ENCODE data around the gene MUC2. TPM values are rescaled to one million over a fixed set of nuclear protein-coding genes. Genes with fewer than 3 reads are reported as not detected.
A peak's percentile ranks its signal among the peaks of the same experiment; 100 is the strongest.

The MUC2 gene
- total RNA-seq (not detected), polyA plus RNA-seq (not detected)

DNA sequence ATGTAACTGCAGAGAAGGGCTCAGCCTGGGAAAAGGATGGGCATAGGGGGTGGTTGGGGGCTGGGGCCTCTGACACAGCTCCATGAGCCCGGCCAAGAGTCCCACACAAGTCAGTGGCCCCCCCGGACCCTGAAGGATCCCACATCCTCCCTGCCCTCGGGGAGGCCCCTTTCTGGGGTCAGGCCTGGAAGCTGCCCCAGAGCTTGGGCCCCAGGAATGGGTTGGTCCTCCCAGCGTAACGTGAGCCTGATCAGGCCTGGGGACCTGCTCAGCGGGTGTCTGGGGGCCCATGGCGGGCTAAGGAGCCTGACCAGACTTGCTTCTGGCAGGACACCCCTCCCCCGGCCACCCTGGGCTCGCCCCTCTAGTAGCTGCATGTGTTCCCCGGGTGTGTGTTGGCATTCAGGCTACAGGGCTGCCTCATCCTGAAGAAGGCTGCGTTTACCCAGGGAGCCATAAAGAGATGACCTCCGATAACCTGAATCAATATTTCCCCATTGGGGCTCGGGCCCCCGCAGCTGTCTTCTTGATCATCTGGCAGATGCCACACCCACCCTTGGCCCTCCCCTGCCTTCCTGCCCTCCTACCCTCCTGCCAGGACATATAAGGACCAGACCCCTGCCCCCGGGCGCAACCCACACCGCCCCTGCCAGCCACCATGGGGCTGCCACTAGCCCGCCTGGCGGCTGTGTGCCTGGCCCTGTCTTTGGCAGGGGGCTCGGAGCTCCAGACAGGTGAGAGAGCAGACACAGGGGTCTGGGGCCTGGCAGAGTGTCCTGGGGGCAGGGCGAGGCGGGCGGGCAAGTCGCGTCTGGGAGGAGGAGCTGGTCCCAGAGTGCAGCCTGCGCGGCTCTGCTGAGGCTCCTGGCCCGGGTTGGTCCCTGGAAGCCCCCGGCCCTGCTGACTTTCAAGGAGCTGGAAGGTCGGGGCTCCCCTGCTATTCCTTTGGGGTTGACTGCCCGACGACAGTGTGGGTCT is at the start of gene MUC2:
Gene MUC2, plus strand, starts transcription at position 631 of the 978 bp plus-strand sequence.
- no peak within 1 kb of the TSS for H3K4me3 ChIP-seq (ENCODE audit: low read depth, low read length)
- no peaks in the 10 kb centered on the region for H3K4me1 ChIP-seq (ENCODE audit: control insufficient read depth, insufficient read depth, low read length, poor library complexity, severe bottlenecking)
- ATAC-seq (ENCODE audit: low read depth in 2 of 2) (no peak), DNase-seq (no peak)
- Mint-ChIP-seq H3K27ac (no peak within 1 kb of the TSS), H3K4me1 (no peaks in the 10 kb centered on the region), H3K4me3 (no peak within 1 kb of the TSS), H3K27me3 (no peaks in the 10 kb centered on the region), H3K9me3 (no peaks in the 10 kb centered on the region), H3K36me3 (no peaks in the 10 kb centered on the region)
- H3K9me3 ChIP-seq (ENCODE audit: control insufficient read depth in 2 of 2, low read length in 2 of 2) = no peaks in the 10 kb centered on the region
- no peaks in the 10 kb centered on the region for H3K36me3 ChIP-seq (ENCODE audit: control insufficient read depth, insufficient read depth, low read length)
- H3K27ac ChIP-seq (ENCODE audit: insufficient read depth, low read length, poor library complexity, severe bottlenecking) = no peak within 1 kb of the TSS
- H3K27me3 ChIP-seq (ENCODE audit: control insufficient read depth, insufficient read depth, low read length) = no peaks in the 10 kb centered on the region

DNA sequence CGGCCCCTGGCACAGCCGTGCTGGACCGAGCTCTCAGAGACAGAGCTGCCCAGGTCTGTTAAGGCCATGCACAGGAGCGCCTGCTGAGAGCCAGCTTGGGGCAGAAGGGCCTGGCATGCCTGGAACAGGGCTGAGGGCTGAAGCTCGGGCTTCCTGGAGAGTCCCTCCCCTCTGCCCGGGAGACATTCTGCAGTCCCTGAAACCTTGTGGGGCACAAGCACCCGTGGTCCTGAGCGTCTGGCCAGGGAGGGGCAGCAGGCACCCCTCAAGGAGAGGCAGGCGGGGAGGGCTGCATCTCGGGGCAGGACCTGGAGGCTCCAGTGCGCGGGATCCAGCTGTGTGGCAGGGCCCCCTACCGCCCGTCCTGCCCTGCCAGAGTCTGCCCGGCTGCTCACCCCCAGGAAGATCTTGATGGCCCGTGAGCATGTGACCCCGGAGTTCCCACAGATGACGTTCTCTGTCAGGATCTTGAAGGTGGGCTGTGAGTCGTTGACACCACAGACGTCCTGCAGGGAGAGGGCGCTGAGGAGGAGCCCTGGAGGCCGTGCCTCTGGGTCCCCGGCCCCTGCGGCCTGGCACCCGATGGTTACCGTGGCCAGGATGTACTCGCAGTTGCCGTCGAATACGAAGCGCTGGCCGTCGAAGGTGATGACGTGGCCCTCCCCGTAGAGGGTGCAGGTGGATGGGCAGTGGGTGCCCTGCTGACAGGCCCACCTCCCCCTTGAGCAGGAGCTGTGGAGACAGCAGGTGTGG is 49.1 kb upstream of the MUC2 start:
- DNase-seq = no peak
- no peak overlapping the region for H3K27ac Mint-ChIP-seq
- peak in 1 of 2 donors; percentile 2 for ATAC-seq (ENCODE audit: low read depth in 2 of 2)

DNA sequence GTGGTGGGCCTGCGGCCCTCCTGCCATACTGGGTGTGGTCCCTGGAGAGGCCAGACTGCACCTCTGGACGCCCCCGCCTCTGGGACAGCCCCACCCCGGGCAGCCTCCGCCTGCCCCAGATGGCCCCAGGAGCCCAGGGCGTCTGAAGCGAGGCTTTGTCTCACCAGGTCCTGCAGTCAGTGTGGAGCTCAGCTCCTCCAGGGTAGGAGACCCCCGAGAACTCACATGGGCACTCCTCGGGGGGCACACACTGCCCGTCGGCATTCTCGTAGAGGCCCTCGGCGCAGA is 48.6 kb upstream of the MUC2 start:
- H3K36me3 Mint-ChIP-seq = peaks cover 7% of the 10 kb centered on the region
- no peaks in the 10 kb centered on the region for H3K27me3 Mint-ChIP-seq

More for the DNA sequence above, 49.1 kb upstream of the MUC2 start:
- Mint-ChIP-seq H3K9me3 (peaks cover 0 to 5% (median 1%) of the 10 kb centered on the region in 7 donors), H3K4me3 (no peak overlapping the region), H3K4me1 (peaks cover 0 to 7% (median 2%) of the 10 kb centered on the region in 4 donors), H3K36me3 (peaks cover 7% of the 10 kb centered on the region), H3K27me3 (no peaks in the 10 kb centered on the region)
- H3K27ac ChIP-seq (ENCODE audit: insufficient read depth, low read length, poor library complexity, severe bottlenecking) = no peak overlapping the region
- no peaks in the 10 kb centered on the region for H3K27me3 ChIP-seq (ENCODE audit: control insufficient read depth, insufficient read depth, low read length)
- H3K4me3 ChIP-seq (ENCODE audit: low read depth, low read length) = no peak overlapping the region
- H3K9me3 ChIP-seq (ENCODE audit: control insufficient read depth in 2 of 2, low read length in 2 of 2) = no peaks in the 10 kb centered on the region
- no peaks in the 10 kb centered on the region for H3K4me1 ChIP-seq (ENCODE audit: control insufficient read depth, insufficient read depth, low read length, poor library complexity, severe bottlenecking)
- H3K36me3 ChIP-seq (ENCODE audit: control insufficient read depth, insufficient read depth, low read length) = no peaks in the 10 kb centered on the region

DNA sequence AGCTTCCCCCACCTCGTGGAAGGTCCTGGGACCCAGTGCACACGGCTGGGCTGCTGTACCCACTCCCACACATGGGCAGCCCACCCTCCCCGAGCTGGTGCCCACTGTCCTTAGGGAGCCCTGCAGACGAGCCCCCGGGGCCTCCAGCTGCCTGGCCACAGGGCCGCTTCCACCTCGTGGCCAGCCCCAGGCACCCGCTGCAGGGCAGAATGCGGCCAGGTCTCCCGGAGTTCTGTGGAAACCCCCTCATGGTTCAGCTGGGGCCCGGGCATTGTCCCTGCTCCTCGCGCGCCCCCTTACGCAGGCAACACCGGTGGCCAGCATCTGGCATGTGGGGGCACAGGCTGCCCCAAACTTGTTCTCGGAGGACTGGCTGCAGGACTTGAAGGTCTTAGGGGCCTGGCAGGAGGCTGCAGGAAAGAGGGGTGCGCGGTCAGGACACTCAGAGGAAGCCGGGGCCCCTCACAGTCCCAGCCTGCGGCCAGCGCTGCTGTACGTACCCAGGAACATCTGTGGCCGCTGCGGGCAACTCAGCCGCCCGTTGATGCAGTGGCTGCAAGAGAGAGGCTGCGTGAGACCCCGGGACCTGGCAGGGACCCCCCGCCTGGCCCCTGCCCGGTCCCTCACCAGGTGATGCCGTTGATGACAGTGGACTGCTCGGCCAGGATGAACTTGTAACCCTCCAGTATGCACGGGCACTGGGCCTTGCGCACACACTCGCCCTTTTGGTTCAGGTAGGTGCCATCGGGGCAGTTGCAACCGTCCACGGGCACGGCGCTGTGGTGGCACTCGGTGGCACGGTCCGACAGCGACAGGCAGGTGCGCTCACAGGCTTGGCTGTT is 47.8 kb upstream of the MUC2 start:
- H3K4me1 ChIP-seq (ENCODE audit: control insufficient read depth, insufficient read depth, low read length, poor library complexity, severe bottlenecking) = no peaks in the 10 kb centered on the region
- no peaks in the 10 kb centered on the region for H3K27me3 Mint-ChIP-seq
- H3K27me3 ChIP-seq (ENCODE audit: control insufficient read depth, insufficient read depth, low read length) = no peaks in the 10 kb centered on the region
- H3K36me3 Mint-ChIP-seq = peaks cover 7% of the 10 kb centered on the region
- H3K4me3 ChIP-seq (ENCODE audit: low read depth, low read length) = no peak overlapping the region
- no peak overlapping the region for H3K4me3 Mint-ChIP-seq
- no peak for ATAC-seq (ENCODE audit: low read depth in 2 of 2)
- no peak overlapping the region for H3K27ac Mint-ChIP-seq
- no peaks in the 10 kb centered on the region for H3K36me3 ChIP-seq (ENCODE audit: control insufficient read depth, insufficient read depth, low read length)
- no peak overlapping the region for H3K27ac ChIP-seq (ENCODE audit: insufficient read depth, low read length, poor library complexity, severe bottlenecking)
- DNase-seq = no peak
- H3K9me3 ChIP-seq (ENCODE audit: control insufficient read depth in 2 of 2, low read length in 2 of 2) = no peaks in the 10 kb centered on the region
- H3K9me3 Mint-ChIP-seq = peaks cover 0 to 5% (median 1%) of the 10 kb centered on the region in 7 donors
- H3K4me1 Mint-ChIP-seq = peaks cover 0 to 7% (median 2%) of the 10 kb centered on the region in 4 donors

More for the DNA sequence above, 48.6 kb upstream of the MUC2 start:
- H3K36me3 ChIP-seq (ENCODE audit: control insufficient read depth, insufficient read depth, low read length) = no peaks in the 10 kb centered on the region
- no peak overlapping the region for H3K4me3 ChIP-seq (ENCODE audit: low read depth, low read length)
- H3K4me1 Mint-ChIP-seq = peaks cover 0 to 7% (median 2%) of the 10 kb centered on the region in 4 donors
- no peak overlapping the region for H3K27ac ChIP-seq (ENCODE audit: insufficient read depth, low read length, poor library complexity, severe bottlenecking)
- H3K27me3 ChIP-seq (ENCODE audit: control insufficient read depth, insufficient read depth, low read length) = no peaks in the 10 kb centered on the region
- DNase-seq (no peak), ATAC-seq (ENCODE audit: low read depth in 2 of 2) (no peak)
- H3K4me1 ChIP-seq (ENCODE audit: control insufficient read depth, insufficient read depth, low read length, poor library complexity, severe bottlenecking) = no peaks in the 10 kb centered on the region
- peaks cover 0 to 5% (median 1%) of the 10 kb centered on the region in 7 donors for H3K9me3 Mint-ChIP-seq
- H3K4me3 Mint-ChIP-seq = no peak overlapping the region
- no peaks in the 10 kb centered on the region for H3K9me3 ChIP-seq (ENCODE audit: control insufficient read depth in 2 of 2, low read length in 2 of 2)
- H3K27ac Mint-ChIP-seq = no peak overlapping the region

DNA sequence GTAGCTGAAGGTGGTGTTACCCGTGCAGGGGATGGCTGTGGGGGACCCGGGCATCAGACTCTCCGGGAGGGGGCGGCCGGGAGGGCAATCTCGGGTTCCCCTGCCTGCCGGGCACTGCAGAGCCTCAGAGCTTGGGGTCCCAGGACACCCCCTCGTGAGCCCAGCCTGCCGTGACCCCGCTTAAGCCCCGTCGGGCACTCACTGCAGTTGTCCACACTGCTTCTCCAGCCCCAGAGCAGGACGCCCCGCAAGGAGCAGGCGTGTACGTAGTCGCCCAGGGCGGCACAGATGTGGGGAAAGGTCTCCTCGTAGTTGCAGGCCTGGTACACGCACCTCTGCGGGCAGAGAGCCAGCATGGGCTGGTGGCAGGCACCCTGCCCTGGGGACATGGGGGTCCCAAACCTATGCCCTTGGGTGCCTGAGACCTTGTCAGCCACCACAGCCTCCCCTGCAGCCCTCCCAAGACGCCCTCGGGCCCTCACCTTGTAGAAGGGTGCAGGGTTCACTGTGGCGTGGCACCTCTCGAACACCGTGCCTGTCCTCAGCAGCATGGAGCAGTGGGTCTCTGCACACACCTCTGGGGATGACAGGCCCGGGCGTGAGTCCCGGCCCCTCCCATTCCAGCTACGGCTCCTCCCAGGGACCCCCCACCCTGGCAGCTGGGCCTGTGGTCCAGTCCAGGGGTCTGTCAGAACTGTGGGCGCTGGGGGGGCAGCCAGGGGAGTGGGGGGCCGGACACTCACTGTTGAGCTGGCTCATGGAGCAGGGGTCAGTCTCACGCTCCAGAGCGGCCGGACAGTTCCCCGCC is 47.0 kb upstream of the MUC2 start:
- no peak for DNase-seq
- H3K4me3 Mint-ChIP-seq = no peak overlapping the region
- H3K27me3 Mint-ChIP-seq = no peaks in the 10 kb centered on the region
- peaks cover 6% of the 10 kb centered on the region for H3K36me3 Mint-ChIP-seq
- no peaks in the 10 kb centered on the region for H3K9me3 ChIP-seq (ENCODE audit: control insufficient read depth in 2 of 2, low read length in 2 of 2)
- no peaks in the 10 kb centered on the region for H3K36me3 ChIP-seq (ENCODE audit: control insufficient read depth, insufficient read depth, low read length)
- H3K4me3 ChIP-seq (ENCODE audit: low read depth, low read length) = no peak overlapping the region
- no peaks in the 10 kb centered on the region for H3K27me3 ChIP-seq (ENCODE audit: control insufficient read depth, insufficient read depth, low read length)
- no peaks in the 10 kb centered on the region for H3K4me1 ChIP-seq (ENCODE audit: control insufficient read depth, insufficient read depth, low read length, poor library complexity, severe bottlenecking)
- no peak for ATAC-seq (ENCODE audit: low read depth in 2 of 2)
- no peak overlapping the region for H3K27ac ChIP-seq (ENCODE audit: insufficient read depth, low read length, poor library complexity, severe bottlenecking)
- H3K9me3 Mint-ChIP-seq = peaks cover 0 to 9% (median 1%) of the 10 kb centered on the region in 7 donors
- H3K4me1 Mint-ChIP-seq = peaks cover 0 to 11% (median 1%) of the 10 kb centered on the region in 4 donors
- H3K27ac Mint-ChIP-seq = no peak overlapping the region

DNA sequence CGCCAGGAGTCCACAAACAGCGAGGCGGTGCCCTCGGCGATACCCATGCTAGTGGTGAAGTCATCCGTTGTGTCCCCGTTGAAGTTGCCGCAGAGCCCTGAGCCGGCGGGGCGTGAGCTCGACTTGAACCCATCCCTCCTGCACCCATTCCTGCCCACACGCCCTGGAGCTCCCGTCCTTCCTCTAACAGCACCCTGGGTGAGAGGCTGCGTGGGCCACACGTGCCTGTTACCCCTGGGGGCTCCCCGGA is 46.5 kb upstream of the MUC2 start:
- Mint-ChIP-seq H3K4me3 (no peak overlapping the region), H3K36me3 (peaks cover under 1% of the 10 kb centered on the region), H3K27ac (no peak overlapping the region), H3K4me1 (peaks cover 0 to 6% (median 0%) of the 10 kb centered on the region in 4 donors), H3K9me3 (peaks cover 0 to 6% (median 0%) of the 10 kb centered on the region in 7 donors), H3K27me3 (no peaks in the 10 kb centered on the region)
- DNase-seq (no peak), ATAC-seq (ENCODE audit: low read depth in 2 of 2) (no peak)
- H3K4me1 ChIP-seq (ENCODE audit: control insufficient read depth, insufficient read depth, low read length, poor library complexity, severe bottlenecking) = no peaks in the 10 kb centered on the region
- H3K36me3 ChIP-seq (ENCODE audit: control insufficient read depth, insufficient read depth, low read length) = no peaks in the 10 kb centered on the region
- no peak overlapping the region for H3K4me3 ChIP-seq (ENCODE audit: low read depth, low read length)
- no peak overlapping the region for H3K27ac ChIP-seq (ENCODE audit: insufficient read depth, low read length, poor library complexity, severe bottlenecking)
- no peaks in the 10 kb centered on the region for H3K27me3 ChIP-seq (ENCODE audit: control insufficient read depth, insufficient read depth, low read length)
- H3K9me3 ChIP-seq (ENCODE audit: control insufficient read depth in 2 of 2, low read length in 2 of 2) = no peaks in the 10 kb centered on the region

DNA sequence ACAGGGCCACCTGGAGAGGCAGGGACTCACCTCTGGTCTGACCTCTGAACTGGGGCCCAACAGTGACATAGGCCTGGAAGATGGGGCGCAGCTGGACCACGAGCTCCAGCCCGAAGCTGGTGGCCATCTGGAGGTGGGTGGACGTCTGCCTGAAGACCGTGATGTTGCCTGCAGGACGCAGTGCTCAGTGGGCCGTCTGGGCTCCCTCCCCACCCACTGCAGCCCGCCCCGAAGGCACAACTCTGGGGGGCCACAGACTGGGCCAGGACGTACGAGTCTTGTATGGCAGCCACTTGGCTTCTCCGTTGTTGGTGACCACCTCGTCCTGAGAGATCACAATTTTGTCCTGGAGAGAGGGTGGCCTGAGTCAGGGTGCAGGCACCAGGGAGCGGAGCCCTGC is 46.1 kb upstream of the MUC2 start:
- ATAC-seq (ENCODE audit: low read depth in 2 of 2) (no peak), DNase-seq (no peak)
- H3K27me3 Mint-ChIP-seq = no peaks in the 10 kb centered on the region
- Histone ChIP-seq H3K27me3 (ENCODE audit: control insufficient read depth, insufficient read depth, low read length) (no peaks in the 10 kb centered on the region), H3K4me1 (ENCODE audit: control insufficient read depth, insufficient read depth, low read length, poor library complexity, severe bottlenecking) (no peaks in the 10 kb centered on the region), H3K27ac (ENCODE audit: insufficient read depth, low read length, poor library complexity, severe bottlenecking) (no peak overlapping the region), H3K4me3 (ENCODE audit: low read depth, low read length) (no peak overlapping the region), H3K9me3 (ENCODE audit: control insufficient read depth in 2 of 2, low read length in 2 of 2) (no peaks in the 10 kb centered on the region), H3K36me3 (ENCODE audit: control insufficient read depth, insufficient read depth, low read length) (no peaks in the 10 kb centered on the region)
- H3K27ac Mint-ChIP-seq = no peak overlapping the region
- H3K4me3 Mint-ChIP-seq = peak overlapping the region in 1 of 4 donors; percentile 27
- no peaks in the 10 kb centered on the region for H3K36me3 Mint-ChIP-seq
- peaks cover 0 to 6% (median 0%) of the 10 kb centered on the region in 7 donors for H3K9me3 Mint-ChIP-seq
- H3K4me1 Mint-ChIP-seq = peaks cover 0 to 5% (median 0%) of the 10 kb centered on the region in 4 donors

All from CD4-positive, CD25-positive, alpha-beta regulatory T cell (primary cell).